Liver (tissue), 5 donors: ENCODE data around the gene OR6K3. TPM values are rescaled to one million over a fixed set of nuclear protein-coding genes. Genes with fewer than 3 reads are reported as not detected.

Experiments
- ATF3 ChIP-seq: IDR thresholded peaks from 2 replicates; pipeline ENCODE4 v1.6.1; 2016; ENCODE audit warnings: antibody characterized with exemption
- HNF4G ChIP-seq: IDR thresholded peaks from 2 replicates; pipeline ENCODE4 v1.6.1; 2016; ENCODE audit warnings: antibody characterized with exemption
- REST ChIP-seq: IDR thresholded peaks from 2 replicates; pipeline ENCODE4 v1.6.1; 2016; ENCODE audit warnings: antibody characterized with exemption, mild to moderate bottlenecking
- SP1 ChIP-seq: IDR thresholded peaks from 2 replicates; pipeline ENCODE4 v1.6.1; 2018; ENCODE audit warnings: antibody characterized with exemption, mild to moderate bottlenecking
- polyA plus RNA-seq, 2 donors: library from polyadenylated mRNA; stranded (reverse) in 1 of 2; unstranded in 1 of 2; fragments of 200-250 nt in 1 of 2; fragments of >200 nt in 1 of 2; fragmentation: Nextera tagmentation in 1 of 2; extraction: Ambion mirVana in 1 of 2; gene quantifications; one replicate each; pipeline versions ENCODE4 v1.2.1 to v1.2.3, GENCODE V29; 2013 to 2015
- total RNA-seq, 2 donors: library from RNA; depleted of rRNA; stranded (reverse); fragments of >200 nt; gene quantifications; one replicate each; pipeline ENCODE4 v1.2.3, GENCODE V29; 2014
- donor health status: healthy.
- donor health status: healthy.
- donor health status: healthy.

The OR6K3 gene
- total and polyA plus RNA-seq, 4 donors = 0.19 TPM; not detected in 3

GRCh38 chr1:158674302-158674701 lies 46.2 kb downstream of the OR6K3 start (continued):
- TF ChIP-seq REST = no peak
- TF ChIP-seq SP1 = no peak
- TF ChIP-seq HNF4G = no peak
- TF ChIP-seq ATF3 = no peak

Other genes with a start within 250 kb of the OR6K3 start
- gene OR10R2, start 248.5 kb downstream of the OR6K3 start, total RNA-seq = not detected
- not detected for gene OR10R2, start 248.5 kb downstream of the OR6K3 start, polyA plus RNA-seq
- not detected for gene OR6Y1, start 166.3 kb downstream of the OR6K3 start, total RNA-seq
- gene OR6Y1, start 166.3 kb downstream of the OR6K3 start, polyA plus RNA-seq = not detected
- gene OR6P1, start 150.1 kb downstream of the OR6K3 start, total RNA-seq = not detected
- gene OR6P1, start 150.1 kb downstream of the OR6K3 start, polyA plus RNA-seq = not detected
- gene OR10X1, start 140.8 kb downstream of the OR6K3 start, total RNA-seq = not detected
- gene OR10X1, start 140.8 kb downstream of the OR6K3 start, polyA plus RNA-seq = not detected
- gene OR10Z1, start 115.5 kb downstream of the OR6K3 start, total RNA-seq = not detected
- not detected for gene OR10Z1, start 115.5 kb downstream of the OR6K3 start, polyA plus RNA-seq
- gene SPTA1, start 34.0 kb downstream of the OR6K3 start, total RNA-seq = 100 to 1,000 TPM in 1 of 2 donors, under 1 TPM in 1; 0.08 to 542 TPM
- gene SPTA1, start 34.0 kb downstream of the OR6K3 start, polyA plus RNA-seq = under 1 TPM in 1 of 2 donors, not detected in 1; 0.08 TPM
- not detected for gene OR6K2, start 20.1 kb downstream of the OR6K3 start, total RNA-seq
- not detected for gene OR6K2, start 20.1 kb downstream of the OR6K3 start, polyA plus RNA-seq
- gene OR6K6, start 34.0 kb upstream of the OR6K3 start, total RNA-seq = not detected
- gene OR6K6, start 34.0 kb upstream of the OR6K3 start, polyA plus RNA-seq = not detected
- gene OR6N1, start 51.5 kb upstream of the OR6K3 start, total RNA-seq = not detected
- gene OR6N1, start 51.5 kb upstream of the OR6K3 start, polyA plus RNA-seq = not detected
- gene OR6N2, start 60.5 kb upstream of the OR6K3 start, total RNA-seq = not detected
- gene OR6N2, start 60.5 kb upstream of the OR6K3 start, polyA plus RNA-seq = not detected
- 10 to 100 TPM in 1 of 2 donors, 1 to 10 TPM in 1; 4.9 to 16.6 TPM for gene MNDA, start 110.6 kb upstream of the OR6K3 start, total RNA-seq
- gene MNDA, start 110.6 kb upstream of the OR6K3 start, polyA plus RNA-seq = 1 to 10 TPM; 3.7 to 3.8 TPM
- 1 to 10 TPM in 1 of 2 donors, under 1 TPM in 1; 0.61 to 1.3 TPM for gene PYHIN1, start 210.8 kb upstream of the OR6K3 start, total RNA-seq
- gene PYHIN1, start 210.8 kb upstream of the OR6K3 start, polyA plus RNA-seq = under 1 TPM; 0.32 to 0.88 TPM